CD4-positive, alpha-beta T cell treated with Interleukin-6 at 100 ng/mL for 8 hours (primary cell): Measurements from ENCODE around the gene CCDC66.
A peak's percentile ranks its signal among the peaks of the same experiment; 100 is the strongest.
"Not testable (repeated sequence)": the region's sequence is repeated elsewhere in the genome, so short reads cannot be mapped to it uniquely, and the experiment has no call there.

Source experiments
- DNase-seq: peaks from one replicate; pipeline ENCODE4 v3.0.0-alpha.2; 2020; ENCODE audit warnings: mixed read lengths, low spot score

Gene CCDC66

GRCh38 chr3:56556908-56557830, at the start of gene CCDC66:
TSS of gene CCDC66 (plus strand) at chr3:56557175. CDS start at chr3:56557243, 68 bp downstream.
- DNase-seq: peak; percentile 93

- no peak for DNase-seq
These were observed 37.3 kb upstream of the CCDC66 start for GRCh38 chr3:56519641-56520040.

GRCh38 chr3:56522374-56522773, 34.6 kb upstream of the CCDC66 start:
- no peak for DNase-seq

GRCh38 chr3:56525291-56525690, 31.7 kb upstream of the CCDC66 start:
- DNase-seq: no peak

- no peak for DNase-seq
These were observed 20.2 kb upstream of the CCDC66 start for GRCh38 chr3:56536735-56537134.

- no peak for DNase-seq
These were observed 9.5 kb upstream of the CCDC66 start for GRCh38 chr3:56547486-56547885.

- no peak for DNase-seq
These were observed 826 bp downstream of the CCDC66 start for GRCh38 chr3:56557831-56558170.

- no peak for DNase-seq
These were observed 16.5 kb downstream of the CCDC66 start for GRCh38 chr3:56573501-56573900.

- not testable (repeated sequence) for DNase-seq
These were observed 25.0 kb downstream of the CCDC66 start for GRCh38 chr3:56581941-56582340.

GRCh38 chr3:56584275-56584674, 27.3 kb downstream of the CCDC66 start:
- not testable (repeated sequence) for DNase-seq

GRCh38 chr3:56590814-56591213, 33.8 kb downstream of the CCDC66 start:
- no peak for DNase-seq

- DNase-seq: no peak
These were observed 34.3 kb downstream of the CCDC66 start for GRCh38 chr3:56591262-56591661.

GRCh38 chr3:56593455-56594158, 36.6 kb downstream of the CCDC66 start:
- DNase-seq: peak; percentile 80

GRCh38 chr3:56595975-56596840, 39.2 kb downstream of the CCDC66 start:
- peak; percentile 6 for DNase-seq

- peak; percentile 19 for DNase-seq
These were observed 51.5 kb downstream of the CCDC66 start for GRCh38 chr3:56608479-56608878.

- DNase-seq: no peak
These were observed 53.8 kb downstream of the CCDC66 start for GRCh38 chr3:56610669-56611335.

GRCh38 chr3:56611364-56611763, 54.4 kb downstream of the CCDC66 start:
- no peak for DNase-seq

- DNase-seq: no peak
These were observed 55.2 kb downstream of the CCDC66 start for GRCh38 chr3:56612146-56612545.

GRCh38 chr3:56613016-56613415, 56.0 kb downstream of the CCDC66 start:
- no peak for DNase-seq

- DNase-seq: no peak
These were observed 59.6 kb downstream of the CCDC66 start for GRCh38 chr3:56616478-56617006.

- DNase-seq: no peak
These were observed 63.4 kb downstream of the CCDC66 start for GRCh38 chr3:56620371-56620770.
